Adrenal gland (tissue), 5 donors: Measurements from ENCODE around the gene TBC1D21.

ENCODE experiments used
- POLR2A ChIP-seq, 2 donors: fragments of 450-650 bp; IDR thresholded peaks; one replicate each; pipeline ENCODE4 v1.6.1; 2017; ENCODE audit warnings: antibody characterized with exemption in 2 of 2, mild to moderate bottlenecking in 2 of 2, moderate library complexity in 1 of 2
- TF ChIP-seq, protein P1 (sequence below), 6 experiments: fragments of 450-650 bp in 4 of 6; fragments of 200-600 bp in 2 of 6; sonication (generic) in 1 of 6; IDR thresholded peaks; 1 replicate in 5 of 6; 2 replicates in 1 of 6; pipeline versions ENCODE4 v1.5.1 to v1.8.0; 2016 to 2021; ENCODE audit warnings: antibody characterized with exemption in 6 of 6, mild to moderate bottlenecking in 2 of 6, moderate library complexity in 1 of 6
- donor health status: DM: no; HTN: no; CAD: no.

DNA sequence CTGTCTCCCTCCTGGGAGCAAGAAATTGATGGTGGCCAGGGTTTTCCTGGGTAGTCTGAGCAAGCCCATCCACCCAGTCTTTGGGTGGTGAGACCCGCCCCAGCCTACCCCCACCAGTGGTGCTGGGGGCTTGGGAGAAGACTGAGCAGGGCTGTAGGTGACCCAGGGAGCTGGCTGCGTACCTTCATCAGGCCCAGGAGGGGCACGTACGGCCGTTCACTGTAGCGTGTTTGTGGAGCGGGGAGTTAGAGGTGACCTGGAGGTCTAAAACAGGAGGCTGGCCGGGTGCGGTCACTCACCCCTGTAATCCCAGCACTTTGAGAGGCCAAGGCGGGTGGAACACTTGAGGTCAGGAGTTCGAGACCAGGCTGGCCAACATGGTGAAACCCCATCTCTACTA is 64.4 kb downstream of the TBC1D21 start:
- TF ChIP-seq, protein P1, sequence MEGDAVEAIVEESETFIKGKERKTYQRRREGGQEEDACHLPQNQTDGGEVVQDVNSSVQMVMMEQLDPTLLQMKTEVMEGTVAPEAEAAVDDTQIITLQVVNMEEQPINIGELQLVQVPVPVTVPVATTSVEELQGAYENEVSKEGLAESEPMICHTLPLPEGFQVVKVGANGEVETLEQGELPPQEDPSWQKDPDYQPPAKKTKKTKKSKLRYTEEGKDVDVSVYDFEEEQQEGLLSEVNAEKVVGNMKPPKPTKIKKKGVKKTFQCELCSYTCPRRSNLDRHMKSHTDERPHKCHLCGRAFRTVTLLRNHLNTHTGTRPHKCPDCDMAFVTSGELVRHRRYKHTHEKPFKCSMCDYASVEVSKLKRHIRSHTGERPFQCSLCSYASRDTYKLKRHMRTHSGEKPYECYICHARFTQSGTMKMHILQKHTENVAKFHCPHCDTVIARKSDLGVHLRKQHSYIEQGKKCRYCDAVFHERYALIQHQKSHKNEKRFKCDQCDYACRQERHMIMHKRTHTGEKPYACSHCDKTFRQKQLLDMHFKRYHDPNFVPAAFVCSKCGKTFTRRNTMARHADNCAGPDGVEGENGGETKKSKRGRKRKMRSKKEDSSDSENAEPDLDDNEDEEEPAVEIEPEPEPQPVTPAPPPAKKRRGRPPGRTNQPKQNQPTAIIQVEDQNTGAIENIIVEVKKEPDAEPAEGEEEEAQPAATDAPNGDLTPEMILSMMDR (IDR thresholded peaks at IDR 0.05): no peak
- no peak for TF ChIP-seq POLR2A (IDR thresholded peaks at IDR 0.05)
